ENCODE data around the gene ENOX2.

- TF ChIP-seq CTCF (conservative IDR thresholded peaks at IDR 0.05; ENCODE audit: low read length): no peak
- TF ChIP-seq EZH2phosphoT487 (IDR thresholded peaks at IDR 0.05; ENCODE audit: borderline replicate concordance): no peak
These were observed 25.1 kb downstream of the ENOX2 start for GRCh38 chrX:130877892-130878341.
